ACHN (cell line): ENCODE data around the gene HTT.
A peak's percentile ranks its signal among the peaks of the same experiment; 100 is the strongest.
"Not testable (repeated sequence)": the region's sequence is repeated elsewhere in the genome, so short reads cannot be mapped to it uniquely, and the experiment has no call there.

Experiments used
- DNase-seq: peaks from one replicate; pipeline ENCODE4 v3.0.0-alpha.2; 2015
- in situ Hi-C: cut with HindIII; loops from 2 replicates; pipeline ENCODE4 v1.10.0; 2017; ENCODE audit warnings: low sequenced_read_pairs, low pct_ligation_motif_present, low pct_unique_long_range_greater_than_20kb

The HTT gene

DNA sequence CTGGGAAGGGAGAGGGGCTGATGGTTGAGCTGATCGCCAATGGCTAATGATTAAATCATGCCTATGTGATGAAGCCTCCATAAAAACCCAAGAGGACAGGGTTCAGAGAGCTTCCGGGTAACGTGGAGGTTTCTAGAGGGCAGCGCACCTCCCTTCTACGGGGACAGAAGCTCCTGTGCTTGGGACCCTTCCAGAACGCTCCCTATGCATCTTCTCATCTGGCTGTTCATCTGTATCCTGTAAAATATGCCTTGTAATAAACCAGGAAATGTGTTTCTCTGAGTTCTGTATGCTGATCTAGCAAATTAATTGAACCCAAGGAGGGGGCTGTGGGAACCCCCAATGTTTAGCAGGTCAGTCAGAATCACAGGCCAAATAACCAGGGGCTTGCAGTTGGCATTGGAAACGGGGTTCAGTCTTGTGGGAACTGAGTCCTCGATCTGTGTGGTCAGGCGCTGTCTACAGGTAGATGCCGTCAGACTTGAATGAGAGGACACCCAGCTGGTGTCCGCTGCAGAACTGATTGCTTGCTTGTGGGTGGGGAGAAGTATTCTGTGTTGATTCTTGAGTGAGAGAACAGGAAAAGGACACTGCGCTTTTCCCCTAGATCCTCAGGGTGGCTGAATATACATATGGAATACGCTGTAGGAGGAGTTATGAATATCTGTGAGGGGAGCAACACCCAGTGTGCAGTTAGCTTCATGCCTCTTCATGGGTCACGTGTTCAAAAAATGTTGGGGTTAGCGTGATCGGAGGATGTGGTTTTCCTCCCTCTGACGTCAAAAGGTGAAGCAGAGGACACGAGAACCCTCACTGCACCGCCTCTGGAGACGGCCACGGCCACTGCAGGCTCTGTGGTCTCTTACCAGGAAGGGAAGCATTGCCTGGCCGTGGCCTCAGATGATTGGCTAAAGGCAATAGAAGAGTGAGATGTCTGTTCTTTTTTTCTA, 29.3 kb upstream of the HTT start:
- in situ Hi-C loops: no loop called here

DNA sequence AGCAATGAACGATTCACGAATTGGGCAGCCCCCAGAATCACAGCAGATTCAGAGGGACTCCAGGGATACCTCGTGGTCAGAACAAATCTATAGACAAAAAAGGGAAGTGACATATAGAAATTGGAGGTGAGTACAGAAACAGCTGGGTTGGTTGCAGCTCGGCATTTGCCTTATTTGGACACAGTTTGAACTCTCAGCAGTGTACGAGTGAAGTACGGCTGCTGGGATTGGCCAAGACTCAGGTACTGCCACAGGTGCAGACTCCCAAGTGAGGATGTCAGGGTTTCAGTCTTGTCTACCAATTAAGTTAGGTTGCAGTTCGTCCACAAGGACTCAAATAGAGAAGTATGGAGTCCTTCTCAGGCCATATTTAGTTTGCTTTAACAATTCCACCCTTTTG, 28.3 kb upstream of the HTT start:
- DNase-seq: no peak
- in situ Hi-C loops: no loop called here

More for the DNA sequence above, 29.3 kb upstream of the HTT start:
- DNase-seq: no peak

DNA sequence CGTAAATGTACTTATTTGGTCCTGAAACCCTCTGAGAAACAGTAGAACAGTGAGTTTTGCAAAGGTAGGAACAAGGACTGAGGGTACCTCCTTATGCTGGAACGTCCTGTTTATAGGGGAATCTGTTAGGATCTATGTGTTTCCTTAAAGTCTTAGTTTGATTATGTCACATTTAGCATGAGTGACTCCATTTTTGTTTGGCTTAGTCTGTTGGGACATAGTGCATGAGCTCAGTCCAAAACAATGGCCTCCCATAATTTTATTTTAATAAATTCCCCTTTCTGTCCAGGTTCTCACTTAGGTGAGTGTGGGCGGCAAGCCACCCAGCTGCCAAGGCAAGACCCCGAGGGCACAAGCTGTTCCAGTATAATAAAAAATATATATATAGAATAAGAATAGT, 27.9 kb upstream of the HTT start:
- no peak for DNase-seq
- in situ Hi-C loops: no loop called here

DNA sequence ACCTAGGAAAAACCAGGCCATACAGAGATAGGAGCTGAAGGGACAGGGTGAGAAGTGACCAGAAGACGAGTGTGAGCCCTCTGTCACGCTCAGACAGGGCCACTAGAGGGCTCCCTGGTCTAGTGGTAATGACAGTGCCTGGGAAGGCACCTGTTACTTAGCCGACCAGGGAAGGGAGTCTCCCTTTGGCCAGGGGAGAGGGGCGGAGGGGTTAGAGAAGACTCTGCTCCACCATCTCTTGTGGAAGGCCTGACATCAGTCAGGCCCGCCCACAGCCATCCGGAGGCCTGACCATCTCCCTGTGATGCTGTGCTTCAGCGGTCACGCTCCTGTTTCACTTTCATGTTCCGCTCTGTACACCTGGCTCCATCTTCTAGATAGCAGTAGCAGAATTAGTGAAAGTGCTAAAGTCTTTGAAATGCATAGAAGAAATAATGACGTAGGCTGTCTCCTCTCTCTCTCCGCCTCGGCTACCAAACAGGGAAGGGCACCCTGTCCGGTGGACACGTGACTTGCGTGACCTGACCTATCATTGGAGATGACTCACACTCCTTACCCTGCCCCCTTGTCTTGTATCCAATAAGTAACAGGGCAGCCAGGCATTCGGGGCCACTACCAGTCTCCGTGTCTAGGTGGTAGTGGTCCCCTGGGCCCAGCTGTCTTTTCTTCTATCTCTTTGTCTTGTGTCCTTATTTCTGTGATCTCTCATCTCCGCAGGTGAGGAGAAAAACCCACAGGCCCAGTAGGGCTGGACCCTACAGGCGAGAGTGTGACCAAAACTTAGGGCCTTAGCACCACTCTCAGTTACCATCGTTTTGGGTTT, 26.8 kb upstream of the HTT start:
- in situ Hi-C loops: no loop called here
- peak; percentile 65 for DNase-seq

DNA sequence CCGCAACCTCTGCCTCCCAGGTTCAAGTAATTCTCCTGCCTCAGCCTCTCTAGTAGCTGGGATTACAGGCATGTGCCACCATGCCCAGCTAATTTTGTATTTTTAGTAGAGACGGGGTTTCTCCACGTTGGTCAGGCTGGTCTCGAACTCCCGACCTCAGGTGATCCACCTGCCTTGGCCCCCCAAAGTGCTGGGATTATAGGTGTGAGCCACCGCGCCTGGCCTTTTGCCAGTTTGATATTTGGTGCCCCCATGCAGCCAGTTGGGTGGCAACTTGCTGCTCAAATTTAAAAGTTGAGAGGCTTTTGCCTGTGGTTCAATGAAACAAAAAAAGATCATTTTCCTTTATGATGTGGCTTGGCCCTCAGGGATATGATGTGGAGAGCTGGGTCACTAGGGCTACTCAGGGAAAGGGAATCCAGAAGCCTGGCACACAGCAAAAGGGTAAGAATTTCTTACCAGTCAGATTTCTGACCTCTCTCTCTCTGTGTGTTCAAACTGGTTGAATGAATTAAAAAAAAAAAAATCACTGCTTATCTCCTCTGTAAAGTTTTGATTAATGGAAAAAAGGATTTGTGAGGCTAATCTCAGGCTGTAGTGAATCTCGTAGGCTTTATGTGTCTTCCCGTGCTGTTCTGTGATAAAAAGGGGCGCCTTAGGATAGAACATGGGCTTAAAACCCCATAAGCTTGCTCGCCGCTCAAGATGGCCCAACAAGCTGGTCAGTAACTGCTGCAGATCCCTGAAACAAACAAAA, 23.2 kb upstream of the HTT start:
- in situ Hi-C loops, DNase-seq: not testable (repeated sequence)

DNA sequence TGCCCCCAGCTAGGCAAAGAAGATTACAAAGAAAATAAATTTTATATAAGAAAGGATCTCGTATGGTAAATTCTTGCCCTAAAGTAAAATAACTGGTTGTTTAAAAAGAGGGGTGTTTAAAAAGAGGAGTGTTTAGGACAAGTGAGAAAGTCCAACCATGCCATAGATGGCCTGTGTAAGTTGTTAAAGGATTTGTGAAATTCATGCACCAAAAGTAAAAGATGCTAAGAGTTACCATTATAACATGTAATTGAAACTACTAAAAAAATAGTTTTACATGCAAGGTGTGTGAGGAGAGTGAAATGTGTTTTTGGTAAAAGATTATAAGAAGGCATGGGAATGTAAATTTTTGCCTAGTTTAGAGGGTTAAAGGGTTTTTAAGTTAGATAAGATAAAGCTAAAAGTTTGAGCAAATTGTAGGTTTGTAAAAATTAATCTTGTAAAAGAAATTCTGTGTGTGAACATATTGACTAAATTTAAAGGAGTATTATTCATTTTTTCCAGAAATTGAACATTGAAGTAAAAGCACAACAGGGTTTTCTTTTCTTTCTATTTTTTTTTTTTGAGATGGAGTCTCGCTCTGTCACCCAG, 20.2 kb upstream of the HTT start:
- in situ Hi-C loops: no loop called here
- DNase-seq: no peak

DNA sequence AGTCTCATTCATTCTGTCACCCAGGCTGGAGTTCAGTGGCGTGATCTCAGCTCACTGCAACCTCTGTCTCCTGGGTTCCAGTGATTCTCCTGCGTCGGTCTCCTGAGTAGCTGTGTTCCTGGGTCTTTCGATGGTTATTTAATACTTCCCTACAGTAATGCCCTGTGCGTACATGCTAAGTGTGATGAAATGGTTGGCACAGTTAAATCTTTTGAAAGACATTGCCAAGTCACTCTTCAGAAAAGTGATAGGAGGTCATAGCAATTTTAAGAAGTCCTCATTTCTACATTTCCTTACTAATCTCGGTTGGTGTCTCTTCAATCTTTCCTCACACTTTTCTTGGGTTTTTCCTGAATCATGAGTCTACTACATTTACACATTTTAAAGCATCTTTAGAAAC, 14.5 kb upstream of the HTT start:
- in situ Hi-C loops: no loop called here
- no peak for DNase-seq

DNA sequence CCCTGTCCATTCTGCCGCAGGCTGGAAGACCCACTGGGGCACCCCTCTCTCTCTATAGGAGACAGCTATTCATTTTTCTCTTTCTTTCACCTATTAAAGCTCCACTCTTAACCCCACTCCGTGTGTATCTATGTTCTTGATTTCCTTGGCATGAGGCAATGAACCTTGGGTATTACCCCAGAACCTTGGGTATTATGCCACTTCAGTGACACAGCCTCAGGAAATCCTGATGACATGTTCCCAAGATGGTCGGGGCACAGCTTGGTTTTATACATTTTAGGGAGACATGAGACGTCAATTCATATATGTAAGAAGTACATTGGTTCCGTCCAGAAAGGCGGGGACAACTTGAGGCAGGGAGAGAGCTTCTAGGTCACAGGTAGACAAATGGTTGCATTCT, 13.5 kb upstream of the HTT start:
- in situ Hi-C loops: no loop called here
- DNase-seq: no peak

DNA sequence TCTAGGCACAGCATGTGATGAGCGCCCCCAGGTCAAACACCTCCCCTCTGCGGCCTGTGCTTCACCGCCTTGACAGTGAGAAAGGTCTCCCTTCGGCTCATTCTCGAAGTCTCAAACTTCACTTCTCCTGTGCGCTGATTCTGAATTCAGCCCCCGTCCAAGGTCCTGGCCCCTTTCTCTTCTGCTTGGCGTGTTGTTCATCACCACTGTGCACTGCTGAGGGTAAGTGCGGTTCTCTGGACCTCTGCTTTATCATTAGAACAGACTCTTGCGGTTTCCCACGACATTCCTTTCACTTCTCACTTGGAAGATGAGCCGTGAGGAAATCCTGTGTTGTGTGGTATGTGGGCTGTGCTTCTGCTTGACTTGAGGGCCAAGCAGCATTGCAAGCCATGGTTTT, 12.0 kb upstream of the HTT start:
- in situ Hi-C loops: no loop called here
- DNase-seq: no peak

DNA sequence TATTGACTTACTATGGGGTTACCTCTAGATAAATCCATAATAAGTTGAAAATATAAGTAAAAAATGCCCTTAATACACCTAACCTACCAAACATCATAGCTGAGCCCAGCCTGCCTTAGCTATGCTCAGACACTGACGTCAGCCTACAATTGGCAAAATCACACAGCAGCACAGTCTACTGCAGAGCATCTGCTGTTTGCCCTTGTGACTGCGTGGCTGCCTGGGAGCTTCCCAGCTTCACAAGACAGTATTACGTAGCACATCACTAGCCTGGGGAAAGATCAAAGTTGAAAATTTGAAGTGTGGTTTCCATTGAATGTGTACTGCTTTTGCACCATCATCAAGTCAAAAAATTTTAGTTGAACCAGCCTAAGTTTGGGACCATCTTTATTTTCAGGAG, 8.9 kb upstream of the HTT start:
- no peak for DNase-seq
- in situ Hi-C loops: no loop called here

DNA sequence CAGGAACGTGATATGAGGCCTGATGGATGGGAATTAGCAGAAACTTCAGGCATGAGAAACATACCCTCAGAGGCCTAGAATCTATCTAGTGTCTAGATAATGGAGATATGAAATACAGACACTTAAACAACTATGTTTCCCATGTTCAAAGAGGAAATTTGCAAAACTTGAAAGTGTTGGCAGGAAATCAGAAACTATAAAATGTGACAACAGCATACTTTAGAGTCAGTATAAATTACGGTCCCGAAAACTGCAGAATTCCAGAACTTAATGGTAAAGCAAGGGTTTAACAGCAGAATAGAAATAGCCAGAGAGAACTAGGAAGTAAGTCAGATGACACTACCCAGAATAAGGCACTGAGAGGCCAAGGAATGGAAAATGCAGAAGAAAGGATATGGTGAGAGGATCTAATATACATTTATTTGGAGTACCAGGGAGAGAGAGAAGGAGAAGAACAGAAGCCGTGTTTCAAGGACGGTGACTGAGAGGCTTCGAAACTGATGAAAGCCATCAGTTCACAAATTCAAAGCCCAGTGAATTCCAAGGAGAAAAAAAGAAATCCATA, 7.6 kb upstream of the HTT start:
- DNase-seq: no peak
- in situ Hi-C loops: no loop called here

DNA sequence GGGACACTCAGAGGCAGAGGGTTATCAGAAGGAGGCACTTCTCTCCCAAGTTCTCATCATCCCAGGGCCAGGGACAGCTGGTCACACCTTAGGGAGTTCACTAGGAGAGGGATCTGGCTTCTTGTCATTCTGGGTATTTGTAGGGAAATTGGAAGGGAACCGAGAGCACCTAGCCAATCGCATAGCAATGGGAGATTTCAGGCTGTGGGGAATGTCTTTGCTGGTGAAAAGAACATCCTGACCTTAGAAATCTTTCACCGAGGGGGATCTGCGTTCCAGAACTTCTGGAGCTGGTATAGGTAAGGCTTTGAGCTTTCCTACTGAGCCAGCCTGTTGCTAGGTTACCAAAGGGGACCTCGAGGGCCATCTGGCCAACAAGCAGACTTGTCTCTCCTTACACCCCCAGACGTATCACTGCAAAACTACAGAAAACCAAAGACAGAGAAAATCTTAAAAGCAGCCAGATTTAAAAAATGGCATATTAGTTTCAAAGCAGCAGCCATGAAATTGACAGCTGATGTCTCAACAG, 6.9 kb upstream of the HTT start:
- DNase-seq: no peak
- in situ Hi-C loops: no loop called here

DNA sequence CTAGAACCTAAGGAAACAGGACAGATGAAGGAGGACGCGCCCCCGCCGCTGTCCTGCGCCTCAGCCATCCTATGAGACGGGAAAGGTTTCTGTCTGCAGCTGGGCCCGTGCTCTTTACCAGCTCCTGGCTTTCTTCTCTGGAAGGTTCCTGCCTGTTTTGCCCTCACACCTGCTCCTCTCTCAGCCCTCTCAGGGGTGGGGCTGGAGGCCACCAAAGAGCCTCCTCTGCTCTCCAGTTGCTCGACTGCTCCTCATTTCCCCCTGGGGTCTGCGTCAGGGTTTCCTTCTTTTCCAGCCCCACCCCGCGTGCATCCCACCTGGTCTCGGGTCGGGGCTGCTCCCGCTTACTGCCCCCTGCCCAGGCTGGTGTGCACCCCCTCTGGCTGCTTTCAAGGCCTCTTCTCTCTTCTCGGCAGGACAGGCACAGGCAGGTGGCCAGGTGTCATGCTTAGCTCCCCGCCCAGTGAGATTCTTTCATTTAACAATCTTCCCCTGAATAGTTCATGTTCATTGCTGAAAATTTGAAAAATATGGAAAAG, 4.8 kb upstream of the HTT start:
- in situ Hi-C loops: no loop called here
- DNase-seq: no peak

DNA sequence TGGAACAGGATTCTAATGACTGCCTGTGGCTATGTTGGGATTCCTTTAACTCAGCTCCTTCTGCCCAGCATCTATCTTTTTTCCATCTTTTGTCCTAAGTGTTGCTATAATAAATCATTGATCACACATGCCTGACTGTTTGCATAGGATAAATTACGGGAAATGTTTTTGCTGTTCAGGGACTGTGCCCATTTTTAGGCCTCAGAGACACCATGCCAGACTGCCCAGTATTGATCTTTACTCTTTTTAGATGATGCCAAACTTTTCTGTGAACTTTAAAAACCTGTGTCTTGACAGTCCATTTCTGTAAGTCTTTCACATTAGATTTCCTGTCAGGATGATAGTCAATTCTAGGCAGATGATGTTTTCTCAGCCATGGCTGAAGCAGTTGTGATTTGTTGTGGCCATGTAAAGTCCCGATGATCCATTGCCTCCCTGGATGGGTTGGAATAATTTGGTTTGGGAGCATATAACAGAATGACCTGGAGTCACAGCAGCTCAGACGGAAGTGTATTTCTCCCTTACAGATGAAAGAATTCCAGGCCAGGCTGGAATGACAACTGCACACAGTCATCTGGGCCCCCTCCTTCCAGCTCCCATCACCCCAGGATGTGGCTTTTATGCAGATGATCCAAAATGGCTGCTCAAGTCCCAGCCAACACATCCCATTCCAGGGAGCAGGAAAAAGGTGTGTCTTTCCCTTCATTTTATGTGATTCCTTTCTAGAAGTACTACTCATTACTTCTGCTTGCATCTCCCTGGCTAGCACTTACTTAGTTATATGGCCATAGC, 3.6 kb upstream of the HTT start:
- in situ Hi-C loops: no loop called here
- no peak for DNase-seq

DNA sequence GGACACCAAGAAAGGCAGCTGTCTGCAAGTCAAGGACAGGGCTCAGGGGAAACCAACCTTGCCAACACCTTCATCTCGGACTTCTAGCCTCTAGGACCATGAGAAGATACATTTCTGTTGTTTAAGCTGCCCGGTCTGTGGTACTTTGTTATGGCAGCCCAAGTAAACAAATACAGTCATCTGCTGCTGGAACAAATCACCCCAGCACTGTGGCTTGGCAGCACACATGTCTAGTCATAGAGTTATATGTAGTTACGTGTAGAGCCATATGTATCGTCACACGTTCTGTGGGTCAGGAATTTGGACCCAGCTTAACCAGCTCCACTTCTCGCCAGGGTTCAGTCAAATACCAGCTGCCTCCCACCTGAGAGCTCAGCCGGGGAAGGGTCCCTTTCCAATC, 2.7 kb upstream of the HTT start:
- no peak for DNase-seq
- in situ Hi-C loops: no loop called here

DNA sequence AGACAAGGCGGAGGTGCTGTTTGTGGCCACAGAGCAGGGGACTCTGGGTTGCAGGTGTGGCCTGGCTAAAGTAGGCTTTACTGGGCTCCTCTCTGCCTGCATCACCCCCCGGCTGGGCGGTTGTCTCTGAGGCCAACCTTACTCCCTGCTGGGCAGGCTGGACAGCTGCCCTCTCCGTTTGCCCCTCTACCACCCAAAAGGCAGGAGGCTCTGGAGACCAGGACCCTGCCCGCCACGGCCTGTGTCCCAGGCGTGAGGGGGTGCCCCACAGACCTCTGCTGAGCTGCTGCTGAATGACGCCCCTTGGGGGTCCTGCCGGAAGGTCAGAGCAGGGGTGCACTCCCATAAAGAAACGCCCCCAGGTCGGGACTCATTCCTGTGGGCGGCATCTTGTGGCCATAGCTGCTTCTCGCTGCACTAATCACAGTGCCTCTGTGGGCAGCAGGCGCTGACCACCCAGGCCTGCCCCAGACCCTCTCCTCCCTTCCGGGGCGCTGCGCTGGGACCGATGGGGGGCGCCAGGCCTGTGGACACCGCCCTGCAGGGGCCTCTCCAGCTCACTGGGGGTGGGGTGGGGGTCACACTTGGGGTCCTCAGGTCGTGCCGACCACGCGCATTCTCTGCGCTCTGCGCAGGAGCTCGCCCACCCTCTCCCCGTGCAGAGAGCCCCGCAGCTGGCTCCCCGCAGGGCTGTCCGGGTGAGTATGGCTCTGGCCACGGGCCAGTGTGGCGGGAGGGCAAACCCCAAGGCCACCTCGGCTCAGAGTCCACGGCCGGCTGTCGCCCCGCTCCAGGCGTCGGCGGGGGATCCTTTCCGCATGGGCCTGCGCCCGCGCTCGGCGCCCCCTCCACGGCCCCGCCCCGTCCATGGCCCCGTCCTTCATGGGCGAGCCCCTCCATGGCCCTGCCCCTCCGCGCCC, 1.1 kb upstream of the HTT start:
- in situ Hi-C loops: no loop called here
- DNase-seq: no peak
